ENCODE data around the gene GGCX.
A peak's percentile ranks its signal among the peaks of the same experiment; 100 is the strongest.

GGCX gene

GRCh38 chr2:85551698-85552678, 9.3 kb downstream of the GGCX start:
- H3K4me1 ChIP-seq = peaks cover 8% of the 10 kb centered on the region
- H3K27ac ChIP-seq = no peak overlapping the region
- H3K4me2 ChIP-seq (ENCODE audit: low read length) = no peak overlapping the region
- H3K36me3 ChIP-seq (ENCODE audit: control insufficient read depth, insufficient read depth, low read length) = no peaks in the 10 kb centered on the region
- no peaks in the 10 kb centered on the region for H3K79me2 ChIP-seq
- no peak overlapping the region for H3K9ac ChIP-seq
- no peaks in the 10 kb centered on the region for H3K9me3 ChIP-seq (ENCODE audit: control insufficient read depth, low read length)
- no peak overlapping the region for H3K4me3 ChIP-seq (ENCODE audit: low read depth, low read length)
- TF ChIP-seq, protein P1, sequence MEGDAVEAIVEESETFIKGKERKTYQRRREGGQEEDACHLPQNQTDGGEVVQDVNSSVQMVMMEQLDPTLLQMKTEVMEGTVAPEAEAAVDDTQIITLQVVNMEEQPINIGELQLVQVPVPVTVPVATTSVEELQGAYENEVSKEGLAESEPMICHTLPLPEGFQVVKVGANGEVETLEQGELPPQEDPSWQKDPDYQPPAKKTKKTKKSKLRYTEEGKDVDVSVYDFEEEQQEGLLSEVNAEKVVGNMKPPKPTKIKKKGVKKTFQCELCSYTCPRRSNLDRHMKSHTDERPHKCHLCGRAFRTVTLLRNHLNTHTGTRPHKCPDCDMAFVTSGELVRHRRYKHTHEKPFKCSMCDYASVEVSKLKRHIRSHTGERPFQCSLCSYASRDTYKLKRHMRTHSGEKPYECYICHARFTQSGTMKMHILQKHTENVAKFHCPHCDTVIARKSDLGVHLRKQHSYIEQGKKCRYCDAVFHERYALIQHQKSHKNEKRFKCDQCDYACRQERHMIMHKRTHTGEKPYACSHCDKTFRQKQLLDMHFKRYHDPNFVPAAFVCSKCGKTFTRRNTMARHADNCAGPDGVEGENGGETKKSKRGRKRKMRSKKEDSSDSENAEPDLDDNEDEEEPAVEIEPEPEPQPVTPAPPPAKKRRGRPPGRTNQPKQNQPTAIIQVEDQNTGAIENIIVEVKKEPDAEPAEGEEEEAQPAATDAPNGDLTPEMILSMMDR (IDR thresholded peaks at IDR 0.05) = peak; percentile 95
- no peak overlapping the region for H2AFZ ChIP-seq
- H3K27me3 ChIP-seq (ENCODE audit: control insufficient read depth, insufficient read depth, low read length) = no peaks in the 10 kb centered on the region

GRCh38 chr2:85550486-85550885, 10.8 kb downstream of the GGCX start:
- no peaks in the 10 kb centered on the region for H3K27me3 ChIP-seq (ENCODE audit: control insufficient read depth, insufficient read depth, low read length)
- TF ChIP-seq, protein P1 (IDR thresholded peaks at IDR 0.05) = no peak
- no peak overlapping the region for H3K4me2 ChIP-seq (ENCODE audit: low read length)
- H3K4me3 ChIP-seq (ENCODE audit: low read depth, low read length) = no peak overlapping the region
- H3K4me1 ChIP-seq = peaks cover 8% of the 10 kb centered on the region
- no peak overlapping the region for H3K27ac ChIP-seq
- no peak overlapping the region for H2AFZ ChIP-seq
- H3K9ac ChIP-seq = no peak overlapping the region
- H3K79me2 ChIP-seq = no peaks in the 10 kb centered on the region
- no peaks in the 10 kb centered on the region for H3K36me3 ChIP-seq (ENCODE audit: control insufficient read depth, insufficient read depth, low read length)
- H3K9me3 ChIP-seq (ENCODE audit: control insufficient read depth, low read length) = no peaks in the 10 kb centered on the region

DNA sequence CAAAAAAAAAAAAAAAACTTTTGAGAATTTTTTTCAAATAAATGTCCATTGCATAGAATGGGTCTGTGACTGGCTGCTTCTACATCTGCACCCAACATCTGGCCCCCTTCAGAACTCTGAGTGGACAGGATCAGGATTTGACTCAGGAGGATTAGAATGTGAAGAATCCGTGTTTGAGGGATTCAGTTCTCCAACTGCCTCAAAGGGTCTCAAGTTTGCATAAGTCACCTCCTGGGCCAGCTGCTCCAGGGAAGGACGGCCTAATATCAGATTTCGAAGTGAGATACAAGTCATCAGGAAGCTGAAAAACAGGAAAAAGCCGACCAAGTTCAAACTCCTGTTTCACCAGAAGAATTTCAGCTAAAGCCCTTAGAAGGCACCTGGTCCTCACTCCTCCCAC, 11.5 kb downstream of the GGCX start:
- H3K4me1 ChIP-seq = peaks cover 12% of the 10 kb centered on the region
- H3K79me2 ChIP-seq = no peaks in the 10 kb centered on the region
- H2AFZ ChIP-seq = no peak overlapping the region
- H3K36me3 ChIP-seq (ENCODE audit: control insufficient read depth, insufficient read depth, low read length) = no peaks in the 10 kb centered on the region
- TF ChIP-seq, protein P1 (IDR thresholded peaks at IDR 0.05) = no peak
- no peak overlapping the region for H3K4me2 ChIP-seq (ENCODE audit: low read length)
- H3K4me3 ChIP-seq (ENCODE audit: low read depth, low read length) = no peak overlapping the region
- H3K27me3 ChIP-seq (ENCODE audit: control insufficient read depth, insufficient read depth, low read length) = no peaks in the 10 kb centered on the region
- H3K9me3 ChIP-seq (ENCODE audit: control insufficient read depth, low read length) = no peaks in the 10 kb centered on the region
- no peak overlapping the region for H3K27ac ChIP-seq
- H3K9ac ChIP-seq = no peak overlapping the region

- H3K36me3 ChIP-seq (ENCODE audit: control insufficient read depth, insufficient read depth, low read length) = no peaks in the 10 kb centered on the region
Measured at GRCh38 chr2:85549095-85549494, 12.2 kb downstream of the GGCX start.

More at GRCh38 chr2:85549095-85549494, 12.2 kb downstream of the GGCX start:
- TF ChIP-seq, protein P1 (IDR thresholded peaks at IDR 0.05) = no peak
- no peaks in the 10 kb centered on the region for H3K79me2 ChIP-seq
- no peak overlapping the region for H2AFZ ChIP-seq
- H3K4me3 ChIP-seq (ENCODE audit: low read depth, low read length) = no peak overlapping the region
- H3K4me2 ChIP-seq (ENCODE audit: low read length) = no peak overlapping the region
- no peak overlapping the region for H3K9ac ChIP-seq
- no peaks in the 10 kb centered on the region for H3K27me3 ChIP-seq (ENCODE audit: control insufficient read depth, insufficient read depth, low read length)
- no peak overlapping the region for H3K27ac ChIP-seq
- no peaks in the 10 kb centered on the region for H3K9me3 ChIP-seq (ENCODE audit: control insufficient read depth, low read length)
- H3K4me1 ChIP-seq = peaks cover 12% of the 10 kb centered on the region
